COLO668 (cell line): ENCODE measurements around the gene PNPLA7.
"Not testable (repeated sequence)": the region's sequence is repeated elsewhere in the genome, so short reads cannot be mapped to it uniquely, and the experiment has no call there.

Source experiments
- DNase-seq: peaks from one replicate; lab custom pipeline; 2025; ENCODE audit not compliant: unreplicated experiment; lab: John Stamatoyannopoulos, UW

PNPLA7 gene

GRCh38 chr9:137426018-137426681 lies 124.1 kb downstream of the PNPLA7 start:
- no peak for DNase-seq

- peak; percentile 64 for DNase-seq
These were observed 126.5 kb downstream of the PNPLA7 start for GRCh38 chr9:137423514-137424291.

GRCh38 chr9:137422604-137423513 lies 127.3 kb downstream of the PNPLA7 start, which contains the start of the genes EXD3 and NOXA1:
TSS of gene EXD3 (minus strand) at chr9:137423162. CDS start at chr9:137395357, 27,805 bp downstream.
TSS of gene NOXA1 (plus strand) at chr9:137423393. CDS start at chr9:137423530, 137 bp downstream.
- DNase-seq, result peak; percentile 97

GRCh38 chr9:137421838-137422603 lies 128.2 kb downstream of the PNPLA7 start:
- DNase-seq, result no peak

GRCh38 chr9:137417161-137418021 lies 132.8 kb downstream of the PNPLA7 start:
- DNase-seq, result no peak

GRCh38 chr9:137416563-137417151 lies 133.5 kb downstream of the PNPLA7 start:
- no peak for DNase-seq

GRCh38 chr9:137416006-137416562 lies 134.1 kb downstream of the PNPLA7 start:
- no peak for DNase-seq

GRCh38 chr9:137415451-137415850 lies 134.8 kb downstream of the PNPLA7 start:
- no peak for DNase-seq

- no peak for DNase-seq
These were observed 137.8 kb downstream of the PNPLA7 start for GRCh38 chr9:137412431-137412830.

GRCh38 chr9:137411645-137412380 lies 138.4 kb downstream of the PNPLA7 start:
- DNase-seq, result no peak

- no peak for DNase-seq
These were observed 138.9 kb downstream of the PNPLA7 start for GRCh38 chr9:137411260-137411644.

GRCh38 chr9:137410891-137411249 lies 139.3 kb downstream of the PNPLA7 start:
- DNase-seq, result no peak

GRCh38 chr9:137410236-137410890 lies 139.8 kb downstream of the PNPLA7 start:
- not testable (repeated sequence) for DNase-seq
